Ovary (tissue), 3 donors: ENCODE results near the gene LANCL2.

Experiments
- EP300 ChIP-seq: sonication (generic); formaldehyde crosslinking; IDR thresholded peaks from one replicate; pipeline ENCODE4 v1.6.1; 2017; ENCODE audit warnings: antibody characterized with exemption
- POLR2A ChIP-seq: fragments of 450-650 bp; IDR thresholded peaks from one replicate; pipeline ENCODE4 v1.6.1; 2017; ENCODE audit warnings: antibody characterized with exemption, mild to moderate bottlenecking, moderate library complexity
- TF ChIP-seq, protein P1 (sequence below), 3 donors: fragments of 450-650 bp in 2 of 3; fragments of 200-600 bp in 1 of 3; IDR thresholded peaks; one replicate each; pipeline versions ENCODE4 v1.5.1 to v1.8.0; 2016 to 2022; ENCODE audit warnings: antibody characterized with exemption in 3 of 3, mild to moderate bottlenecking in 1 of 3
- donor health status: DM: no; HTN: no; CAD: no.

- TF ChIP-seq, protein P1, sequence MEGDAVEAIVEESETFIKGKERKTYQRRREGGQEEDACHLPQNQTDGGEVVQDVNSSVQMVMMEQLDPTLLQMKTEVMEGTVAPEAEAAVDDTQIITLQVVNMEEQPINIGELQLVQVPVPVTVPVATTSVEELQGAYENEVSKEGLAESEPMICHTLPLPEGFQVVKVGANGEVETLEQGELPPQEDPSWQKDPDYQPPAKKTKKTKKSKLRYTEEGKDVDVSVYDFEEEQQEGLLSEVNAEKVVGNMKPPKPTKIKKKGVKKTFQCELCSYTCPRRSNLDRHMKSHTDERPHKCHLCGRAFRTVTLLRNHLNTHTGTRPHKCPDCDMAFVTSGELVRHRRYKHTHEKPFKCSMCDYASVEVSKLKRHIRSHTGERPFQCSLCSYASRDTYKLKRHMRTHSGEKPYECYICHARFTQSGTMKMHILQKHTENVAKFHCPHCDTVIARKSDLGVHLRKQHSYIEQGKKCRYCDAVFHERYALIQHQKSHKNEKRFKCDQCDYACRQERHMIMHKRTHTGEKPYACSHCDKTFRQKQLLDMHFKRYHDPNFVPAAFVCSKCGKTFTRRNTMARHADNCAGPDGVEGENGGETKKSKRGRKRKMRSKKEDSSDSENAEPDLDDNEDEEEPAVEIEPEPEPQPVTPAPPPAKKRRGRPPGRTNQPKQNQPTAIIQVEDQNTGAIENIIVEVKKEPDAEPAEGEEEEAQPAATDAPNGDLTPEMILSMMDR (IDR thresholded peaks at IDR 0.05) = no peak
- TF ChIP-seq EP300 = no peak
- no peak for TF ChIP-seq POLR2A
These were observed 44.5 kb downstream of the LANCL2 start for GRCh38 chr7:55409482-55410225.
